Measurements from ENCODE around the gene FSTL5.

GRCh38 chr4:161937596-161937995 is 226.2 kb downstream of the FSTL5 start:
- no peak for TF ChIP-seq CTCF (IDR thresholded peaks at IDR 0.05; ENCODE audit: low read depth, low read length, poor library complexity, severe bottlenecking)
- no peak for TF ChIP-seq EZH2phosphoT487 (IDR thresholded peaks at IDR 0.05; ENCODE audit: borderline replicate concordance, low read length)

All from DOHH2 (cell line).